SU-DHL-6 (cell line): Measurements from ENCODE around the gene PRRG3.

Experiments
- H2AFZ ChIP-seq: fragments of 200-600 bp; sonication (generic); 2 replicates; pipeline ENCODE4 v1.6.1; 2014; ENCODE audit warnings: low read depth, mild to moderate bottlenecking, moderate library complexity, mixed read lengths, antibody characterized with exemption, low read length; ENCODE audit not compliant: severe bottlenecking
- H3F3A ChIP-seq: fragments of 200-600 bp; shearing (Covaris generic); 2 replicates; pipeline ENCODE4 v1.6.0; 2016; ENCODE audit warnings: antibody characterized with exemption, mild to moderate bottlenecking; ENCODE audit not compliant: insufficient read depth
- H3K27ac ChIP-seq: fragments of 200-600 bp; sonication (generic); 2 replicates; pipeline ENCODE4 v1.5.1; 2016; ENCODE audit warnings: low read depth, mild to moderate bottlenecking, low read length, moderate library complexity, mixed read lengths
- H3K27me3 ChIP-seq: fragments of 200-600 bp; sonication (generic), shearing (Covaris generic); 2 replicates; pipeline ENCODE4 v1.6.0; 2014; ENCODE audit warnings: mild to moderate bottlenecking, low read length
- H3K36me3 ChIP-seq: fragments of 200-600 bp; sonication (generic); 2 replicates; pipeline ENCODE4 v1.6.1; 2014; ENCODE audit warnings: mild to moderate bottlenecking, low read length, mixed read lengths
- H3K4me2 ChIP-seq: fragments of 300-600, 200-600 bp; shearing (Covaris generic), sonication (generic); 2 replicates; pipeline ENCODE4 v1.6.0; 2014; ENCODE audit warnings: low read length, low read depth, mild to moderate bottlenecking; ENCODE audit not compliant: poor library complexity, severe bottlenecking
- H3K4me3 ChIP-seq: fragments of 200-600 bp; sonication (generic); 2 replicates; pipeline ENCODE4 v1.5.1; 2014; ENCODE audit warnings: antibody characterized with exemption, low read length, mild to moderate bottlenecking, mixed read lengths; ENCODE audit not compliant: insufficient read depth, poor library complexity, severe bottlenecking
- H3K79me2 ChIP-seq: fragments of 200-600 bp; sonication (generic); 2 replicates; pipeline ENCODE4 v1.6.1; 2014; ENCODE audit warnings: mild to moderate bottlenecking, low read length, moderate library complexity; ENCODE audit not compliant: insufficient read depth
- H3K9ac ChIP-seq: fragments of 200-600 bp; sonication (generic); 2 replicates; pipeline ENCODE4 v1.7.0; 2014; ENCODE audit warnings: mild to moderate bottlenecking, low read length
- H3K9me2 ChIP-seq: fragments of 200-600 bp; sonication (generic); replicated peaks from 2 replicates; pipeline ENCODE4 v1.6.1; 2014; ENCODE audit warnings: low read length; ENCODE audit not compliant: insufficient read depth
- H3K9me3 ChIP-seq: fragments of 200-600 bp; sonication (generic); 2 replicates; pipeline ENCODE4 v1.6.1; 2014; ENCODE audit warnings: low read length, mixed read lengths; ENCODE audit not compliant: insufficient read depth
- H4K20me1 ChIP-seq: fragments of 200-600 bp; sonication (generic); 2 replicates; pipeline ENCODE4 v1.6.1; 2014; ENCODE audit warnings: low read depth, mild to moderate bottlenecking, antibody characterized with exemption, low read length, moderate library complexity, mixed read lengths
- CTCF ChIP-seq: fragments of 200-600 bp; sonication (generic); IDR thresholded peaks from one replicate; pipeline ENCODE4 v1.5.1; 2017; ENCODE audit warnings: antibody characterized with exemption, mild to moderate bottlenecking, low read length, moderate library complexity; ENCODE audit not compliant: insufficient read depth, poor library complexity, severe bottlenecking
- EZH2phosphoT487 ChIP-seq: fragments of 200-600 bp; sonication (generic), shearing (Covaris generic); conservative IDR thresholded peaks from 2 replicates; pipeline ENCODE4 v1.6.1; 2018; ENCODE audit warnings: mild to moderate bottlenecking, antibody characterized with exemption, low read length, moderate library complexity, mixed read lengths

Gene PRRG3

GRCh38 chrX:151743651-151744470, 48.6 kb downstream of the PRRG3 start:
- H3K27ac ChIP-seq = no peak overlapping the region
- no peaks in the 10 kb centered on the region for H3K36me3 ChIP-seq
- no peaks in the 10 kb centered on the region for H4K20me1 ChIP-seq
- H3K4me2 ChIP-seq = no peak overlapping the region
- H3K4me3 ChIP-seq = no peak overlapping the region
- no peaks in the 10 kb centered on the region for H3K27me3 ChIP-seq
- H2AFZ ChIP-seq = no peak overlapping the region
- H3F3A ChIP-seq = no peaks in the 10 kb centered on the region
- no peaks in the 10 kb centered on the region for H3K9me3 ChIP-seq
- TF ChIP-seq EZH2phosphoT487 (no peak), CTCF (no peak)
- H3K9ac ChIP-seq = no peak overlapping the region
- H3K9me2 ChIP-seq = no peaks in the 10 kb centered on the region
- H3K79me2 ChIP-seq = no peaks in the 10 kb centered on the region

- no peak for TF ChIP-seq EZH2phosphoT487
- no peak for TF ChIP-seq CTCF
- H3K27me3 ChIP-seq = no peaks in the 10 kb centered on the region
- H3K79me2 ChIP-seq = no peaks in the 10 kb centered on the region
- no peak overlapping the region for H3K27ac ChIP-seq
- no peaks in the 10 kb centered on the region for H3K9me2 ChIP-seq
- no peak overlapping the region for H3K9ac ChIP-seq
- H3K36me3 ChIP-seq = no peaks in the 10 kb centered on the region
- H3F3A ChIP-seq = no peaks in the 10 kb centered on the region
- H3K4me3 ChIP-seq = no peak overlapping the region
- H4K20me1 ChIP-seq = no peaks in the 10 kb centered on the region
- no peak overlapping the region for H3K4me2 ChIP-seq
- no peak overlapping the region for H2AFZ ChIP-seq
- no peaks in the 10 kb centered on the region for H3K9me3 ChIP-seq
These were observed 50.4 kb downstream of the PRRG3 start for GRCh38 chrX:151745651-151746050.

- no peak for TF ChIP-seq CTCF
- no peak for TF ChIP-seq EZH2phosphoT487
- no peaks in the 10 kb centered on the region for H3K36me3 ChIP-seq
- no peaks in the 10 kb centered on the region for H3K9me2 ChIP-seq
- H3F3A ChIP-seq = no peaks in the 10 kb centered on the region
- no peaks in the 10 kb centered on the region for H3K79me2 ChIP-seq
- no peak overlapping the region for H3K4me2 ChIP-seq
- H4K20me1 ChIP-seq = no peaks in the 10 kb centered on the region
- H3K9me3 ChIP-seq = no peaks in the 10 kb centered on the region
- H3K4me3 ChIP-seq = no peak overlapping the region
- H3K27ac ChIP-seq = no peak overlapping the region
- H3K27me3 ChIP-seq = no peaks in the 10 kb centered on the region
- H3K9ac ChIP-seq = no peak overlapping the region
- H2AFZ ChIP-seq = no peak overlapping the region
These were observed 51.2 kb downstream of the PRRG3 start for GRCh38 chrX:151746502-151746901.
